ENCODE measurements around the gene RAPGEF6. TPM values are rescaled to one million over a fixed set of nuclear protein-coding genes. Genes with fewer than 3 reads are reported as not detected.

Gene RAPGEF6
- total RNA-seq, 1 donor from 2014 or later = 18.9 TPM

- Mint-ChIP-seq H3K27me3 (ENCODE audit: unreplicated experiment) (no peaks in the 10 kb centered on the region), H3K27ac (ENCODE audit: unreplicated experiment) (no peak overlapping the region), H3K4me3 (ENCODE audit: unreplicated experiment) (no peak overlapping the region), H3K9me3 (ENCODE audit: unreplicated experiment) (no peaks in the 10 kb centered on the region), H3K4me1 (ENCODE audit: unreplicated experiment) (peaks cover 13% of the 10 kb centered on the region), H3K36me3 (ENCODE audit: unreplicated experiment) (peaks cover 3% of the 10 kb centered on the region)
- no peak for TF ChIP-seq CTCF (IDR thresholded peaks at IDR 0.05)
- DNase-seq (ENCODE audit: extremely low spot score, unreplicated experiment) = no peak
These were observed 96.8 kb downstream of the RAPGEF6 start for GRCh38 chr5:131538177-131538593.

GRCh38 chr5:131536850-131537448, 98.1 kb downstream of the RAPGEF6 start:
- DNase-seq (ENCODE audit: extremely low spot score, unreplicated experiment) = no peak
- Mint-ChIP-seq H3K27me3 (ENCODE audit: unreplicated experiment) (no peaks in the 10 kb centered on the region), H3K4me3 (ENCODE audit: unreplicated experiment) (no peak overlapping the region), H3K9me3 (ENCODE audit: unreplicated experiment) (no peaks in the 10 kb centered on the region), H3K4me1 (ENCODE audit: unreplicated experiment) (peaks cover 13% of the 10 kb centered on the region), H3K27ac (ENCODE audit: unreplicated experiment) (no peak overlapping the region), H3K36me3 (ENCODE audit: unreplicated experiment) (peaks cover 3% of the 10 kb centered on the region)
- no peak for TF ChIP-seq CTCF (IDR thresholded peaks at IDR 0.05)

- DNase-seq (ENCODE audit: extremely low spot score, unreplicated experiment) = no peak
- no peak overlapping the region for H3K4me3 Mint-ChIP-seq (ENCODE audit: unreplicated experiment)
- H3K27me3 Mint-ChIP-seq (ENCODE audit: unreplicated experiment) = no peaks in the 10 kb centered on the region
- H3K9me3 Mint-ChIP-seq (ENCODE audit: unreplicated experiment) = no peaks in the 10 kb centered on the region
- H3K27ac Mint-ChIP-seq (ENCODE audit: unreplicated experiment) = no peak overlapping the region
- peaks cover 13% of the 10 kb centered on the region for H3K4me1 Mint-ChIP-seq (ENCODE audit: unreplicated experiment)
- TF ChIP-seq CTCF (IDR thresholded peaks at IDR 0.05) = no peak
- peaks cover 3% of the 10 kb centered on the region for H3K36me3 Mint-ChIP-seq (ENCODE audit: unreplicated experiment)
These were observed 98.7 kb downstream of the RAPGEF6 start for GRCh38 chr5:131536211-131536826.

GRCh38 chr5:131534974-131535373, 100.1 kb downstream of the RAPGEF6 start:
- Mint-ChIP-seq H3K27ac (ENCODE audit: unreplicated experiment) (no peak overlapping the region), H3K4me1 (ENCODE audit: unreplicated experiment) (peaks cover 16% of the 10 kb centered on the region), H3K4me3 (ENCODE audit: unreplicated experiment) (no peak overlapping the region), H3K27me3 (ENCODE audit: unreplicated experiment) (no peaks in the 10 kb centered on the region), H3K36me3 (ENCODE audit: unreplicated experiment) (peaks cover 3% of the 10 kb centered on the region), H3K9me3 (ENCODE audit: unreplicated experiment) (no peaks in the 10 kb centered on the region)
- no peak for DNase-seq (ENCODE audit: extremely low spot score, unreplicated experiment)
- TF ChIP-seq CTCF (IDR thresholded peaks at IDR 0.05) = no peak

- Mint-ChIP-seq H3K9me3 (ENCODE audit: unreplicated experiment) (no peaks in the 10 kb centered on the region), H3K4me3 (ENCODE audit: unreplicated experiment) (no peak overlapping the region), H3K27ac (ENCODE audit: unreplicated experiment) (no peak overlapping the region), H3K36me3 (ENCODE audit: unreplicated experiment) (peaks cover 3% of the 10 kb centered on the region), H3K4me1 (ENCODE audit: unreplicated experiment) (peaks cover 16% of the 10 kb centered on the region), H3K27me3 (ENCODE audit: unreplicated experiment) (no peaks in the 10 kb centered on the region)
- TF ChIP-seq CTCF (IDR thresholded peaks at IDR 0.05) = peak; percentile 21
- DNase-seq (ENCODE audit: extremely low spot score, unreplicated experiment) = no peak
These were observed 101.2 kb downstream of the RAPGEF6 start for GRCh38 chr5:131533836-131534235.

Data from osteocyte (in vitro differentiated cells).